GM19395 (cell line): ENCODE data around the gene KPNA6.

Experiments
- ATAC-seq: cut with Tn5 transposase; IDR thresholded peaks from one replicate; pipeline ENCODE4 v1.9.1; 2021; ENCODE audit warnings: mild to moderate bottlenecking, moderate library complexity; ENCODE audit not compliant: unreplicated experiment

The KPNA6 gene

GRCh38 chr1:32215629-32216480 is 108.0 kb downstream of the KPNA6 start:
- no peak for ATAC-seq

GRCh38 chr1:32216566-32216965 is 108.7 kb downstream of the KPNA6 start:
- no peak for ATAC-seq

GRCh38 chr1:32219022-32219421 is 111.2 kb downstream of the KPNA6 start:
- no peak for ATAC-seq

- ATAC-seq = no peak
Measured at GRCh38 chr1:32220746-32221580, 113.1 kb downstream of the KPNA6 start.

- ATAC-seq = no peak
Measured at GRCh38 chr1:32221581-32221979, 113.7 kb downstream of the KPNA6 start.

GRCh38 chr1:32221980-32222755 is 114.3 kb downstream of the KPNA6 start, which contains the start of the genes EIF3I and TMEM234:
TSS of gene EIF3I (plus strand) at chr1:32222407. CDS start at chr1:32222442, 35 bp downstream.
TSS of gene TMEM234 (minus strand) at chr1:32222353. CDS start at chr1:32222322, 31 bp downstream.
- ATAC-seq = peak; percentile 96

GRCh38 chr1:32223683-32224082 is 115.8 kb downstream of the KPNA6 start:
- no peak for ATAC-seq

- ATAC-seq = no peak
Measured at GRCh38 chr1:32224285-32224684, 116.4 kb downstream of the KPNA6 start.
